C4-2B (cell line): ENCODE results near the gene ARHGEF1.

Source experiments
- CTCF ChIP-seq: fragments of 450-650 bp; conservative IDR thresholded peaks from 2 replicates; pipeline ENCODE4 v1.5.1; 2017; ENCODE audit warnings: mild to moderate bottlenecking
- ZFX ChIP-seq: fragments of 450-650 bp; IDR thresholded peaks from 2 replicates; pipeline ENCODE4 v1.6.1; 2017

GRCh38 chr19:41918095-41918494 lies 35.1 kb downstream of the ARHGEF1 start:
- TF ChIP-seq CTCF (no peak), ZFX (no peak)
